GM13977 (cell line): ENCODE measurements around the gene PPP6R2.

Experiments
- DNase-seq: peaks from one replicate; pipeline ENCODE4 v3.0.0; 2012; ENCODE audit warnings: low spot score
- CTCF ChIP-seq: IDR thresholded peaks from 2 replicates; pipeline ENCODE4 v1.5.1; 2012; ENCODE audit warnings: mild to moderate bottlenecking, control low read depth; ENCODE audit not compliant: insufficient read depth; ENCODE audit errors: extremely low read depth, missing control alignments
- in situ Hi-C: fragments of 300-500 bp; cut with MboI; formaldehyde crosslinking; loops from one replicate; pipeline ENCODE4 v1.12.0; 2022; ENCODE audit warnings: low sequenced_read_pairs, low pct_unique_long_range_greater_than_20kb, mixed read lengths, inconsistent platforms; ENCODE audit not compliant: unreplicated experiment

PPP6R2 gene

GRCh38 chr22:50302564-50302963 lies 40.6 kb upstream of the PPP6R2 start:
- in situ Hi-C loops: no loop called here
- TF ChIP-seq CTCF: no peak
- DNase-seq: no peak

GRCh38 chr22:50303515-50303847 lies 39.6 kb upstream of the PPP6R2 start:
- no peak for TF ChIP-seq CTCF
- no peak for DNase-seq
- in situ Hi-C loops: no loop called here

DNA sequence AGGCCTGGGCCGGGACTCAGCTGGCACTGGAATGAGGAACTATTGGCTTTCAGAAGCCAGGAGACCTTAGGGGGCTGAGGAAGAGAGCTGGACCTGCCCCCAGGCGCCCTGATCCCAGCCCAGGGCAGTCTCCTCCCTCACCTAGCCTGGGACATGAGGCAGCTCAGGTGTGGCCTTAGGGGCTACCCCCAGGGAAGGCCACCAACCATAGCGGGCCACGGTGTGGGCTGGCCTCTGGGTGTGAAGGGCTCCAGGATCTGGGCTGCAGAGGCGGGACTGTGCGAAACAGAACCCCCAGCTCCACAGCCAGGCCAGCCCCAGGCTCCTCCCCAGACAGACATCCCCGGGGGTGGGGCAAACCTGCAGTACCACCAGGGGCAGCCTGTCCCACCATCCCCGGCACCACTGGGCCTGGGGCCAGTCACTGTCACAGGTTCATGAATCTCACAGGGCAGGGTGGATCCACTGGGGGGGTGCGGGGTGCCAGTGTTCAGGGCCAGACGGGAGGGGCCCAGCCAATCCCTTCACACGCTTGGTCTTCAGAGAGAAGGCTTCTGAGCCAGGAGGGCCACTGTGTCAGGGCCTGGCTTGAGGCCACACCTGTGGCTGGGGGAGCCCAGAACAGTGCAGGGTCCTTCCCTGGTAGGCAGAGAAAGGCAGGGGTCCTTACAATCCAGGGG lies 39.1 kb upstream of the PPP6R2 start:
- in situ Hi-C loops: no loop called here
- TF ChIP-seq CTCF: peak; percentile 18
- DNase-seq: no peak

GRCh38 chr22:50304528-50305392 lies 38.4 kb upstream of the PPP6R2 start:
- DNase-seq: no peak
- in situ Hi-C loops: no loop called here
- TF ChIP-seq CTCF: no peak

- no peak for DNase-seq
- in situ Hi-C loops: no loop called here
- TF ChIP-seq CTCF: no peak
These were observed 37.7 kb upstream of the PPP6R2 start for GRCh38 chr22:50305393-50305922.

DNA sequence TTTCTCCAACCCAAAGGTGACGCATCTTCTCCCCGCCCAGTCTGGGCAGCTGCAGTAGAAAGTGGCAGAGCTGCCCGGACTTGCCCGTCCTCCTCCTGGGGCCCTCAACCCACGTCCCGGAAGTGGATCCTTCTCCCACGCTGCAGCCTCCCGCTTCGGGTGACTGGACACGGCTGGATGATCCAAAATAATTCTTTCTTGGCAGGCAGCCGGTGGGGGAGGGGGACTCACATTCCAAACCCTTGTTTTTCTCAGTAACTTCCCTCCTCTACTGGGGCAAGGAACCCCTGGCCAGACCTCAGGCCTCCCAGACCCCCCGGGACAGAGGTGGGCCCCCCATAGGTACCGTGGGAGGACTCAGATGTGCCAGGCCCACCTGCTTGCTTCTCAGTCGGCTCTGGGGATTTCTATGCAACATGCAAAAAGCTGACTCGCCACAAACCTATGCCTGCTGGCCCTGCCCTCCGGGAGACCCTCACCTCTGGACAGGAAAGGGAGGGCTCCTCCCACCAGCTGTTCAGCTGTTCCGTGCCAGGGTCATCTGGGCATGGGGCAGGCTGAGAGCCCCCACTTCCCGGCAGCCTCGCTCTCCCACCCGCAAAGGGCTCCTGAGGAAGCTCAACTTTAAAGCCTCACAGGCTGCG lies 37.1 kb upstream of the PPP6R2 start:
- in situ Hi-C loops: no loop called here
- TF ChIP-seq CTCF: no peak
- peak; percentile 86 for DNase-seq
